ENCODE measurements around the gene LEFTY1.
"Not testable (repeated sequence)": the region's sequence is repeated elsewhere in the genome, so short reads cannot be mapped to it uniquely, and the experiment has no call there.

LEFTY1 gene

DNA sequence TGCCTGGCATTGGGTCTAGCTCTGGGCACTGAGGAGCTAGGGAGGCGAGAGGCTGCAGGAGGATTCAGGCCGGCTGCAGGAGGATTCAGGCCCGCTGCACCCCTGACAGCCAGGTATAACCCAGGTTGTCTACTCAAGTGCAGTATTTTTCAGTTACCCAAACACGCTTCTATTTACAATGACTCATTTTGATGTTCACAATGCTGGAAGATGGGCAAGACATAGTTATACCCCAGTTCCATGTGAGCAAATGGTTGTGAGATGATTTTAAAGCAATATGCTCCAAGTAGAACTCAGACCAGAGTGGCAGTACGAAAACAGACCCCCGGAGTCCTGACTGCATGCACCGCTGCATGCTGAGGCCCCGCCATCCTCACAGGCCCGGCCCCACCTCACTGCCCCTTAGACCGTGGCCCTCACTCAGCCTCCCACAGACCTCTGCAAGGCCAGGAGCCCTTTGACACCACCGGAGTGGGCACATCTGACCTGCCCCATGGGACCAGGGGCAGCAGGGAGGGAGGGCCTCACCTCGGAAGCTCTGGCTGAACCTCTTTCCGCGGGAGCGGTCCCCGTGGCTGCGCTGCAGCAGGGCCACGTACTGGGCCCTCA is 553 bp downstream of the LEFTY1 start:
- no peak for DNase-seq (ENCODE audit: low read depth in 2 of 2)

GRCh38 chr1:225887554-225888288 is 1.2 kb downstream of the LEFTY1 start:
- DNase-seq (ENCODE audit: low read depth in 2 of 2), result not testable (repeated sequence)

DNA sequence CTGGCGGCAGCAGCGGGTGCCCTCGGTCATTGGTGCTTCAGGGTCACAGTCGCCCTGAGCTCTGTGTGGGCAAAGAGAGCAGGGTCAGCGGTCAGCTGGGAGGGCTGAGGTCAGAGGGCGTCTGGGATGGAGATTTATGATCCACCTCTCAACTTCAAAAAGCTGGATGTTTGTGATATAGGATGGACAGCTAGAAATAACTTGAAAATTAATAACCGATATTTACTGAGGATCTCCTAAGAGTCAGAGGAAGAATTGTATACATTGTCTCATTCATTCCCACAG is 2.0 kb downstream of the LEFTY1 start:
- DNase-seq (ENCODE audit: low read depth in 2 of 2), result no peak

DNA sequence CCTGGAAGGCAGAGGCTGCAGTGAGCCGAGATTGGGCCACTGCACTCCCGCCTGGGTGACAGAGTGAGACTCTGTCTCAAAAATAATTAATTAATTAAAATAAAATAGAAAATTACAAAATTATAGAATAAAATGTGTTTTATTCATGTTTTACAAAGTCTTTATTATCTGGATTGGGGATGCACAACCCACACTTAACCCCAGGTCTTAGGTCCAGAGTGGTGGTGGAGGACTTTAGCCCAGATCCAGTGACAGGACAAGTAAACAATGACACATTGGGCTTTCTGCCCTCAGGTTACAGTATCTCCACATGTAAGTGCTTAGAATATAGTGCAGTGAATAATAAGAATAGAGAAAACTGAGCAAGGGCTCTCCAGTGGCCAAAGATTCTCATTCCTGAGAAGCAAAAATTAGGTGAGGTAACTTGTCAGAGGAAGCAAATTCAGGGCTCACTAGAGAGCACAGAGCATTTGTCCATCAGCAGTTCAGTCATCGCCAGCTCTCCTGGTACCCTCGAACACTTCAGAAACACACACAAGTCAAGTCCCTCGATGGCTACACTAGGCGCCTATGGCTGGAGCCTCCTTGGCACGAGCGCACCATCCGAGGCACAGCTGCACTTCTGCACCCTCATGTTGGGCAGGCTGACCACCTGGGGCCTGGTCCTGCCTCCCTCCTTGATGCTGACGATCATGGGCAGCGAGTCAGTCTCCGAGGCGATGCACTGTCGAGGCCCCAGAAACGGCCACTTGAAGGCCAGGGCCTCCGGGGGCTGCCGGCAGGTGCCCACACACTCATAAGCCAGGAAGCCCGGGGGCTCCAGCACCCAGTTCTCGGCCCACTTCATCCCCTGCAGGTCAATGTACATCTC is 2.6 kb downstream of the LEFTY1 start:
- no peak for DNase-seq (ENCODE audit: low read depth in 2 of 2)

DNA sequence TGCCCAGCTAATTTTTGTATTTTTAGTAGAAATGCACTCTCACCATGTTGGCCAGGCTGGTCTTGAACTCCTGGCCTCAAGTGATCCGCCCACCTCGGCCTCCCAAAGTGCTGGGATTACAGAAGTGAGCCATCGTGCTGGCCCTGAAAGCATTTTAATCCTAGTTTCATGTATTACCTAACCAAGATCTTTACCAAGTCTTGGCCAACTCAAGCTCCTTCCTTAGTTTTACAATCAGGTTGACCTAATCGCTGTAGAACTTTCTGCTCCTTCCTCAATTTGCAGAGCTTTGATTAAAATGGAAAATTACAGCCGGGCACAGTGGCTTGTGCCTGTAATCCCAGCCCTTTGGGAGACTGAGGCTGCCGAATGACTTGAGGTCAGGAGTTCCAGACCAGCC is 3.6 kb downstream of the LEFTY1 start:
- no peak for DNase-seq (ENCODE audit: low read depth in 2 of 2)

- DNase-seq (ENCODE audit: low read depth in 2 of 2), result no peak
Observed at GRCh38 chr1:225883616-225884265, 5.2 kb downstream of the LEFTY1 start.

- DNase-seq (ENCODE audit: low read depth in 2 of 2), result no peak
Observed at GRCh38 chr1:225882694-225883615, 6.0 kb downstream of the LEFTY1 start.

- DNase-seq (ENCODE audit: low read depth in 2 of 2), result peak; percentile 68 to 77
Observed at GRCh38 chr1:225881959-225882693, 6.8 kb downstream of the LEFTY1 start, which contains the start of gene TMEM63A. TSS of gene TMEM63A (minus strand) at chr1:225882380. CDS start at chr1:225877580, 4,800 bp downstream.

DNA sequence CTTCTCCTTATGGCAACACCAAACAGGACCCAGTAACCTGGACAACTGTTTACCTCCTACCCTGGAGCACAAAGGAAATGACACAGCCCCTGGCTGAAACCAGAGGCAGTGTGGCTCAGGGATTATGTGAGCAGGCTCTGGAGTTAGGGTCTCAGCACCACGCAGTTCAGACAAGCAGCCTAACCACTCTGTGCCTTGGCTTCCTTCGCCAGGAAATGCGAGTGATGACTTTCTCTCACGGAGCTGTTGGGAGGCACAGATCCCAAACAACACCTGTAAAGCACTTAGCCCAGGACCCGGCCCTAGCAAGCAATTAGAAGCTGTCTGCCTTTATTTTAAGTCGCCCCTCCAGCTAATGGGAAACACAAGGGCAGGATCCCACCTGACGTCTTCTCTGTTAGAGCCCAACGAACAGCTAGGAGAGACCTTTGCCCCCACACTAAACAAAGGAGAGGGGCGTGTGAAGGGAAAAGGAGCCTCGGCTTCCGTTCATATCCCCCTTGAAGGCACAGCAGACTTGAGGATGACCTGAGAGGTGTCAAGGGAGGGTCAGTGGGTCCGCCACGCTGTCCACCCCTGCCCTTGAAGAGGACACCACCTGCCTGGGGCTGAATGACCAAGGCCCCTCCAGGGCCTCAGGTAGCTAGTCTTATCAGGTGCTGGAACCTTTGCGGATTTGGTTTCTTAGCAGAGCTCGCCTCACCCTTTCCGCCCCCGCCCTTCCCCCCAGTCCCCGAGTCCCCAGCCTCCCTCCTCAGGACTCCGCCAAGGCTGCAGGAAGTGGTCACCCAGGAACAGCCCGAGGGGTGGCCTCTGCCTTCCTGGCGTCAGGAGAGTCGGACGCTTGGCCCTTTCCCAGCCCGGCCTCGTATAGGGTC is 7.6 kb downstream of the LEFTY1 start:
- no peak for DNase-seq (ENCODE audit: low read depth in 2 of 2)

DNA sequence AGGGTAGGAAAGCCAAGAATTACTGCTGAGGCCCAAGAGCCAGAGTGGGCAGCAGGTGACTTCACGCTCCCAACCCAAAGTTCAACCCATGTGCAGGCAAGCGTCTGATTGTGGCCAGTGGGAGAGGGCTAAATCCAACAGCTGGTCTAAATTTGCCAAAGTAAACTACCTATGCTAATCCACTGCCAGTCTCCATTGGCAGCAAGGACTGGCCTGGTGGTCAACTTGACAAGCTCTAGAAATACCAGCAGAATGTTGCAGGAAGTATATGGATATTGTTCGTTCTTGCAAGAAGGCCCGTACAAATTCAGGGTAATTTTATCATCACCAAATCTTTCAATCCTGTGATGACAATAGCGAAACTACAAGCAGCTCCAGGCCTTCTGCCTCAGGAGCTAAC is 8.3 kb downstream of the LEFTY1 start:
- DNase-seq (ENCODE audit: low read depth in 2 of 2), result no peak

GRCh38 chr1:225880222-225880588 is 8.7 kb downstream of the LEFTY1 start:
- DNase-seq (ENCODE audit: low read depth in 2 of 2), result no peak

DNA sequence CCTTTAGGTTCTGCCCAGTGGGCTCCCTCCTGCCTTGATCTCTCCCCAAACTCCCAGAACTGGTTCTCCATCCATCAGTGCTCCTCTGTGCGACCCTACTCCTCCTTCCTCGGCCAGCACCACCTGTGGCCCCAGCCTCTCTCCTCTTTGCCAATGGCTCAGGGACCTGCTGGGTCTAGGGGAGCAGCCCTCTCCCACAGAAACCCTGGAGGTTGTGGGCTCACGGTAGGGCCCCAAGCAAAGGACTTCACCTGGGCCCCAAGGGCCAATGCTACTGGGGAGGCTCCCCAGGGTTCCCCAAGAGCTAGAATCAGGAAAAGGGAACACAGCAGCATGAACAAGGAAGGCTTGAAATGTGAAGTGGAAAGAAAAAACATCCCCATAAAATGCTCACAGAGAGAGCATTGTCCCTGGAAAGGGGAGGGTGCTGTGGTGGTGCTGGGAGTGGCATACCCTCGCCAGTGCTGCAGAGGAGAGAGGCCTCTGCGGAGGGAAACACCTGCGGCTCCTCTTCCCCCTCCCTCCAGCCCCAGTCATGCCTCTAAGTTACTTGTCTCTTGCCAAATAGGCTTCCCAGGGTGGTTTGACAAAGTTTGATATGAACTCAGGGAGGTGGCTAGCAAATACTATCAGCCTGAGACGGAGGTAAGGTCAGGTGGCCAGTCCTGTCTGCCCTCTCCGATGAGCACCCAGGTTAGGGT is 9.3 kb downstream of the LEFTY1 start:
- no peak for DNase-seq (ENCODE audit: low read depth in 2 of 2)

DNA sequence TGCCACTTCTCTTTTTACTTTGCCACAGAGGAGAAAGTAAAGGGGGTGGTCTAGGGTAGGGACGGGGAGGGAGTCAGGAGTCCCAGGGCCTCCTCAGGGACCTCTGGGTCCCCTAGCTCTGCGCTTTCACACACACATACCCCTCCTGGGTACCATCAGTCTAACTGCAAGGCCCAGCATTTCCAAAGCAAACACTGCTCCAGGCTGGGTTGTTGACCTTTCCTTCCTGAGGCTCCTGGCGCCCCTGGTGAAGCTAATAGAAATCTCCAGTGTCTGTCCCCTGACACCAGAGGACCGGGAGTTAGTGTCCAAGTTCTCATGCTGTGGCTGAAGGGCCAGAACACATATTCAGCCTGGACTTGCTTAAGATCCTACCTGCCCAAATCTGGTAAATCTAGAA is 10.7 kb downstream of the LEFTY1 start:
- no peak for DNase-seq (ENCODE audit: low read depth in 2 of 2)

- no peak for DNase-seq (ENCODE audit: low read depth in 2 of 2)
Observed at GRCh38 chr1:225877580-225877979, 11.4 kb downstream of the LEFTY1 start.

DNA sequence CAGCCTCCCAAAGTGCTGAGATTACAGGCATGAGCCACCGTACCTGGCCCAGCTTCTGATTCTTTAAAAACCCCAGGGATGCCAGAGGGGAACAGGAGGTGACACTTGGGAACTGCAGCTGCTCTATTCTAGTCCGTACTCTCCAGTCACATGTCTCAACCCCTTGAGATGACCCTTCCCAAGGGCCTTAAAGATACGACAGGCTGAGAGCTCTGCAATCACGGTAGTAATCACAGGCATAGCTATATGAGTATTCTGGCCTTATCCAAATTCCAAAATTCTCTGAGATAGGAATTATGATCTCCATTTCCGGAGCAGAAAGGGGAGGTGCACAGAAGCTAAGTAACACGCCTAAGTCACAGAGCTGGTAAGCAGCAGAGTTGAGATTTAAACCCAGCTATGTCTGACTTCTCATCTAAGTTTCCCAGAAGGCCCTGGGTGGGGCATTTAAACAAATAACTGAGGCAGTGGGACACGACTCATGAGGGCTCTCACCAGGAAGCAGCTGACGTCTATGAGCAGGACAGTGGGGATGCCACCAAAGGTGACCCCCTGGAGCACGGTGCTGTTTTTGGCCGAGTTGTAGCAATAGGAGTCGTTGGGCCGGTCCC is 11.9 kb downstream of the LEFTY1 start:
- no peak for DNase-seq (ENCODE audit: low read depth in 2 of 2)

DNA sequence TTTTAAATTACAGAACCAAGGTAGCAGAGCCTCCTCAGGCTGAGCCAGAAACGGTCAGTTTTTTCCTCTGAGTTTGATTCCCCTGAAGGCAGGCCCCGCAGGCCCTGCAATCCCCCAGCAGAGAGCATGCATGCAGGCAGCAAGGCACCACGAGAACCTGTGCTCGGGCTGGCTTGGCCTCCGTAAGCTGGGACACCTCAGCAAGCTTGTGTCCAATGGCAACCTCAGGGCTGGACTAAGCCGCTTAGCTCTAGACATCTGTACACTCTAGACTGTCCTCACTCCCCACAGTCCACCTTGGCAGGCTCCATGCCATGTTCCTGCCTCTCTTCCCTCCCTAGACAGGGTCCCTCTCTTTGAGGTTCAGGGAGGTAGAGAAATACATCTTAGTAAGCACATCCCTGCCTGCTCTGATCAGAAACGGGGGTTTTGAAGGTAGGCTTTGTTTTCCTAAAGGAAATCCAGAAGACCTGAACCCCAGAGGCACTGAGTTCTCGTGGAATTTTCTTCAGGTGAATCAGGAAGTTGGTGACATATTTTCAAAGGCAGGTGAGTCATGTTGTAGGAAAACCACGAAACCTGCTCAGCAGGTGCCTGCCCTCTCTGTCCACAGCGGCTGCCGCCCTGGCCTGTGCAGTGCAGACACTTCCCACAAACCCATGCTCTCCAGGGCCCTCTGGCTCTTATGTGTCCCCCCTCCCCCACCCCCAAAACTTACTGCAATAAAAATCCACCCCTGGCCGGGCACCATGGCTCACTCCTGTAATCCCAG is 13.7 kb downstream of the LEFTY1 start:
- no peak for DNase-seq (ENCODE audit: low read depth in 2 of 2)

DNA sequence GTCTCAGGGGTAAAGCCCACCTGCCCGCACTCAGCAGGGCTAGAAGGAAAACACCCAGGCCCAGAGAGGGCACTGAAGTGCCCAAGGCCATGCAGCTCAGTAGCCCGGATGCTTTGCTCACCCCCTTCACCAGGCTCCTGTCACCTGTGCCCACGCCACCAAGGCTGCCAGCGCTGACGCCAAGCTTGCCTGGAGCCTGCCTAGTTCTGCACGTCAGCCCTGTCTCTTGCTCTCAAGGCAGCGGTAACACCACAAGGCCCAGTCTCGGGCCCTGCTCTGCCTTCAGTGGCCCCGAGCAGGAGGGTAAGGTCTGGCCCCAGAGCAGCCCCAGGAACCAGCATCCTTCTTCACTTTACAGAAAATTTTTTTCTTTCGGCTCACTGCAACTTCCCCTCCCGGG is 14.5 kb downstream of the LEFTY1 start:
- no peak for DNase-seq (ENCODE audit: low read depth in 2 of 2)

All from stimulated activated CD4-positive, alpha-beta T cell treated with anti-CD3 and anti-CD28 coated beads, Interleukin-1b, Interleukin-23, amount 100 ng/mL, for 1 hour (primary cell).